ENCODE measurements around the gene MCM8. TPM values are rescaled to one million over a fixed set of nuclear protein-coding genes. Genes with fewer than 3 reads are reported as not detected.
A peak's percentile ranks its signal among the peaks of the same experiment; 100 is the strongest.

MCM8 gene
- total and polyA plus RNA-seq, 3 donors from 2014 or later, result 19.9 to 25.4 (median 20.3) TPM

DNA sequence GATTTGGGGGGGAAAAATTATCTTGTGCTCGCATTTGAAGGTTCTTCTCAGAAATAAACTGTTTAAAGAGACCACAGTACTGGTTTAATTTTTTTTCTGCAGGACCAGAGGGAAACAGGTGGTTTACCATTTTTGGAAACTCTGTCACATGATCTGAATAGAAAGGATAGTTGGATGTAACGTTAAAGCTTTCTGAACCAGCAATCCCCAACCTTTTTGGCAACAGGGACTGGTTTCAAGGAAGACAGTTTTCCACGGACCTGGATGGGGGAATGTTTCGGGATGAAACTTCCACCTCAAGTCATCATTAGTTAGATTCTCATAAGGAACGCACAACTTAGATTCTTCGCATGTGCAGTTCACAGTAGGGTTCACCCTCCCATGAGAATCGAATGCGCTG, 50.4 kb downstream of the MCM8 start:
- Histone ChIP-seq H3K4me3 (no peak overlapping the region), H3K27ac (no peak overlapping the region), H3K27me3 (no peaks in the 10 kb centered on the region), H3K4me1 (no peaks in the 10 kb centered on the region), H3K36me3 (ENCODE audit: low read depth, missing control alignments) (no peaks in the 10 kb centered on the region), H3K9me3 (no peaks in the 10 kb centered on the region)
- TF ChIP-seq, protein P1, sequence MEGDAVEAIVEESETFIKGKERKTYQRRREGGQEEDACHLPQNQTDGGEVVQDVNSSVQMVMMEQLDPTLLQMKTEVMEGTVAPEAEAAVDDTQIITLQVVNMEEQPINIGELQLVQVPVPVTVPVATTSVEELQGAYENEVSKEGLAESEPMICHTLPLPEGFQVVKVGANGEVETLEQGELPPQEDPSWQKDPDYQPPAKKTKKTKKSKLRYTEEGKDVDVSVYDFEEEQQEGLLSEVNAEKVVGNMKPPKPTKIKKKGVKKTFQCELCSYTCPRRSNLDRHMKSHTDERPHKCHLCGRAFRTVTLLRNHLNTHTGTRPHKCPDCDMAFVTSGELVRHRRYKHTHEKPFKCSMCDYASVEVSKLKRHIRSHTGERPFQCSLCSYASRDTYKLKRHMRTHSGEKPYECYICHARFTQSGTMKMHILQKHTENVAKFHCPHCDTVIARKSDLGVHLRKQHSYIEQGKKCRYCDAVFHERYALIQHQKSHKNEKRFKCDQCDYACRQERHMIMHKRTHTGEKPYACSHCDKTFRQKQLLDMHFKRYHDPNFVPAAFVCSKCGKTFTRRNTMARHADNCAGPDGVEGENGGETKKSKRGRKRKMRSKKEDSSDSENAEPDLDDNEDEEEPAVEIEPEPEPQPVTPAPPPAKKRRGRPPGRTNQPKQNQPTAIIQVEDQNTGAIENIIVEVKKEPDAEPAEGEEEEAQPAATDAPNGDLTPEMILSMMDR (IDR thresholded peaks at IDR 0.05), result no peak
- no peak for TF ChIP-seq POLR2A (IDR thresholded peaks at IDR 0.05)
- no peak for DNase-seq
- 83% methylated on average over 8 of the region's 8 CpGs for WGBS, 2 donors
- intact Hi-C loops (cut with DNase I; ENCODE audit: low total_unique reads), result no loop called here

DNA sequence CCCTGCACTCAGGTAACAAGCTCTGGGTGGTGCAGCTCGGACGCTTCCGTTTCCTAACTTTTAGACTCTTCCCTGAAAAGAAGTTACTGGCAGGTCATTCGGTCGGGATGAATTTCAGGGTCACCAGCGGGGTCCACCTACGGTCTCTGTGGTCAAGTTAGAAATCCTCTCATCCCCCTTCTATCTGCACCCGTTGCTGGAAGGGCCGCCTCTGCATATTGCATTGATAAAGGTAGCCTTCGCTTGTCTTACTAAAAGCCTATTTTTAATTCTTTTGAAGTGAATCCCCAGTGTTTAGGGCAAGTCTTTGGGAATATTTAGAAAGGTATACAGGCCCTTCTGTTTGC, 56.1 kb downstream of the MCM8 start:
- H3K27me3 ChIP-seq, result no peaks in the 10 kb centered on the region
- intact Hi-C loops (cut with DNase I; ENCODE audit: low total_unique reads), result no loop called here
- TF ChIP-seq, protein P1 (IDR thresholded peaks at IDR 0.05), result no peak
- no peak for TF ChIP-seq POLR2A (IDR thresholded peaks at IDR 0.05)
- peaks cover 19% of the 10 kb centered on the region for H3K4me1 ChIP-seq
- no peaks in the 10 kb centered on the region for H3K36me3 ChIP-seq (ENCODE audit: low read depth, missing control alignments)
- 0% methylated on average over 7 to 10 of the region's 10 CpGs for WGBS, 2 donors
- no peaks in the 10 kb centered on the region for H3K9me3 ChIP-seq
- peak overlapping the region; percentile 71 to 98 for H3K4me3 ChIP-seq
- H3K27ac ChIP-seq, result peak overlapping the region in 1 of 2 donors; percentile 82
- no peak for DNase-seq

DNA sequence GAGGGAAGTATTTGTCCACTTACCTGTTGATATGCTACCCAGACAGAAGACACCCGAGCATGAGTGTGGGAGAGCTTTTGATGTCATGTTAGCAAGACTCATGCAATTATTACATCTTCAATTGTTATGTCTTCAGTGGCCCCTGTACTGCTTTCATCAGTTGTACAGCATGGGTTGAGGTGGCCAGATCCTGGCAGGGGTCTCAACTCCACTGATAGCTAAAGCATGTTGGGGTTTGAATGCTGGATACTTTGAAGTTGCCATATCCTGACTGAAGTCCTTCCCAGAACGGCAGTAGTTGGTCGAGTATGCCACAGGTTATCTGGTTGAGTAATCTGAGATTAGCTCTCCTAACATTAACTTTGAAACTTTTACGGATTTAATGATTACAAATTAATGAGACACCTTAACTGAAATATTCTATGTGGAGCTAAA, 56.7 kb downstream of the MCM8 start:
- Histone ChIP-seq H3K4me1 (peaks cover 19% of the 10 kb centered on the region), H3K36me3 (ENCODE audit: low read depth, missing control alignments) (no peaks in the 10 kb centered on the region), H3K9me3 (no peaks in the 10 kb centered on the region), H3K4me3 (peak overlapping the region; percentile 71 to 98), H3K27me3 (no peaks in the 10 kb centered on the region), H3K27ac (peak overlapping the region in 1 of 2 donors; percentile 82)
- no peak for DNase-seq
- intact Hi-C loops (cut with DNase I; ENCODE audit: low total_unique reads), result no loop called here
- no peak for TF ChIP-seq POLR2A (IDR thresholded peaks at IDR 0.05)
- TF ChIP-seq, protein P1 (IDR thresholded peaks at IDR 0.05), result no peak
- 4 to 10% methylated on average over 4 of the region's 4 CpGs for WGBS, 2 donors

DNA sequence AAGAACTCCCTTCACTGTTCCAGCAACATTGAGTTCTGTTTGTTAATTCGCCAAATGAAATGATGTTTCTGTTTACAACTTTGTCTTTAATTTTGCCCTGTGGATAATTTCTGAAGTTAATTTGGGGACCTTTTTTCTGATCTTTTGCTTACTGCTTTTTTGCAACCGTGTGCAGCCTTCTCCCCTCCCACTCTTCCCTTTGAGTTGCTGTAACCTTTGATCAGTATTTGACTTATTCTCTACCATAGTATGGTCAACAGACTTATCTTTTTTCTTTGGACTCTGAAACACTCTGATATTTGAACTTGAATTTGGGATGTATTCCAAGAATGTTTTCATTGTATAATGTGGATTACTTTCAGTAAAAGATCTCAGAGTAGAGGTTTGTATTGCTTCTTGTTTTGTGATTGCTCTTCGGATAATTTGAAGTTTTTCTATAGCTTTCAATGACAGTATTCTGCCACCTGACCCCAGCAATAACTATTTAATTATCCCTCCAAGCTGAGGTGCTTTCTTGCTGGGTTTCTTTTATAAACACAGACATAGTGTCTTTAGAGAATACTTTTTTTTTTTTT, 57.2 kb downstream of the MCM8 start:
- no peaks in the 10 kb centered on the region for H3K9me3 ChIP-seq
- peaks cover 19% of the 10 kb centered on the region for H3K4me1 ChIP-seq
- no peaks in the 10 kb centered on the region for H3K36me3 ChIP-seq (ENCODE audit: low read depth, missing control alignments)
- DNase-seq, result no peak
- WGBS, 2 donors, result 24 to 25% methylated on average over 3 of the region's 3 CpGs
- TF ChIP-seq, protein P1 (IDR thresholded peaks at IDR 0.05), result no peak
- no peak for TF ChIP-seq POLR2A (IDR thresholded peaks at IDR 0.05)
- H3K4me3 ChIP-seq, result peak overlapping the region in 1 of 2 donors; percentile 71
- no peaks in the 10 kb centered on the region for H3K27me3 ChIP-seq
- intact Hi-C loops (cut with DNase I; ENCODE audit: low total_unique reads), result no loop called here
- H3K27ac ChIP-seq, result peak overlapping the region; percentile 18 to 82

DNA sequence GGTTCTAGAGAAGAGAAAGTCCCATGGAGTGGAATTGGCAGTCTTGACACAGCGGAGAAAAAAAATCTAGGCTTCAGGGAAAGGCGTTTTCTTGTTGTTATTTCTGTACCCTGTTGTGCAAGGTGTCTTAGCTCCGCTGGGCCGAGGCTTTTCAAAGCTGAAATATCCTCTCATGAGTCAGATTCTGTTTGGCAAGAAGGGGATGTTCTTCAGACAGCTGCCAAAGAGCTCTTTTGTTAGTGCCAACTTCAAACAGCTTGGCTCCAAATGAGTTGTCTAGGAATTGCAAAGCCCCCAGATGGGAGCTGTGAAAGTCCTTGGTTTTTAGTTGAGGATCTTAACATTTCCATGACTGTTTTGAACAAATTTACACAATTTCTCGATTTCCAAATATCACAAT, 57.8 kb downstream of the MCM8 start:
- Histone ChIP-seq H3K27me3 (no peaks in the 10 kb centered on the region), H3K9me3 (no peaks in the 10 kb centered on the region), H3K27ac (peak overlapping the region; percentile 33 to 44), H3K4me1 (peaks cover 19% of the 10 kb centered on the region), H3K36me3 (ENCODE audit: low read depth, missing control alignments) (no peaks in the 10 kb centered on the region), H3K4me3 (no peak overlapping the region)
- intact Hi-C loops (cut with DNase I; ENCODE audit: low total_unique reads), result no loop called here
- DNase-seq, result peak; percentile 57
- TF ChIP-seq, protein P1 (IDR thresholded peaks at IDR 0.05), result no peak
- TF ChIP-seq POLR2A (IDR thresholded peaks at IDR 0.05), result no peak
- WGBS, 2 donors, result 35 to 37% methylated on average over 5 of the region's 5 CpGs
